Psoas muscle (tissue), 8 donors: ENCODE data around the gene STAG3. TPM values are rescaled to one million over a fixed set of nuclear protein-coding genes. Genes with fewer than 3 reads are reported as not detected.
"Not testable (repeated sequence)": the region's sequence is repeated elsewhere in the genome, so short reads cannot be mapped to it uniquely, and the experiment has no call there.

Source experiments
- ATAC-seq, 4 donors: fragments of 200-7000 bp; cut with Tn5 transposase; one replicate each; pipeline ENCODE4 v1.9.1; 2020; ENCODE audit warnings: moderate library complexity in 3 of 4, mild to moderate bottlenecking in 2 of 4
- DNase-seq, 2 donors: peaks; one replicate each; pipeline ENCODE4 v3.0.0-alpha.2; 2020
- H3K27ac ChIP-seq: fragments of 200-600 bp; one replicate; pipeline ENCODE4 v1.8.0; 2022
- H3K27me3 ChIP-seq, 3 donors: fragments of 200-600 bp in 1 of 3; one replicate each; pipeline versions ENCODE4 v1.6.1 to v1.8.0; 2013 to 2022; ENCODE audit warnings: low read length in 2 of 3, mild to moderate bottlenecking in 2 of 3, moderate library complexity in 1 of 3; ENCODE audit not compliant: insufficient read depth in 3 of 3
- H3K36me3 ChIP-seq, 2 donors: fragments of 200-600 bp in 1 of 2; one replicate each; pipeline versions ENCODE4 v1.6.1 to v1.8.0; 2013 to 2022; ENCODE audit warnings: low read depth in 1 of 2, mild to moderate bottlenecking in 1 of 2, moderate library complexity in 1 of 2; ENCODE audit not compliant: insufficient read depth in 1 of 2
- H3K4me1 ChIP-seq: fragments of 200-600 bp; one replicate; pipeline ENCODE4 v1.8.0; 2022
- H3K4me3 ChIP-seq: fragments of 200-600 bp; one replicate; pipeline ENCODE4 v1.8.0; 2022; ENCODE audit warnings: mild to moderate bottlenecking
- H3K9me3 ChIP-seq: fragments of 200-600 bp; one replicate; pipeline ENCODE4 v1.8.0; 2022
- WGBS, 3 donors: extraction: QIAGEN DNeasy Blood & Tissue Kit; methylation state at CpG; one replicate each; pipeline versions ENCODE4 v1.1.6 to v1.1.7; 2013; 5-methylcytosine and 5-hydroxymethylcytosine counted together
- intact Hi-C, 2 donors: fragments of 100-400 bp; cut with DNase I; formaldehyde crosslinking; loops; one replicate each; pipeline versions ENCODE4 v1.11.0 to v1.14.2; 2022
- polyA plus RNA-seq, 3 donors: library from polyadenylated mRNA; stranded (reverse); fragments of 200-250 nt; gene quantifications; one replicate each; pipeline ENCODE4 v1.2.3, GENCODE V29; 2013
- total RNA-seq, 4 donors: library from RNA; stranded (reverse); fragmentation: NEBNext Ultra II Directional in 2 of 4; extraction: Animal tissue kit (Norgen Biotek cat#: 25700) in 2 of 4; gene quantifications; one replicate each; pipeline versions ENCODE4 v1.2.1 to v1.2.4, GENCODE V29; 2021 to 2023
- TF ChIP-seq, protein P1 (sequence below): fragments of 200-600 bp; IDR thresholded peaks from one replicate; pipeline ENCODE4 v1.8.0; 2022; ENCODE audit warnings: antibody characterized with exemption
- donor health status: healthy with polysubstance abuse.
- donor health status: DM: no; HTN: no; CAD: no; lungs with moderate emphysema.
- donor health status: Bipolar disorder and iron deficiency.
- donor health status: healthy.
- donor health status: DM: yes; HTN: yes; CAD: no.
- donor health status: DM: no; HTN: no; CAD: no.
- donor health status: DM: no; HTN: no; CAD: no.
- donor health status: DM: yes; HTN: yes; CAD: no.

The STAG3 gene
- total and polyA plus RNA-seq, 7 donors: 0.18 to 0.86 (median 0.50) TPM

GRCh38 chr7:100142461-100142860 is 35.3 kb upstream of the STAG3 start:
- DNase-seq: no peak
- H3K36me3 ChIP-seq: no peaks in the 10 kb centered on the region
- no peak overlapping the region for H3K27ac ChIP-seq
- H3K4me3 ChIP-seq: no peak overlapping the region
- no peak for ATAC-seq
- no peaks in the 10 kb centered on the region for H3K9me3 ChIP-seq
- no peaks in the 10 kb centered on the region for H3K27me3 ChIP-seq
- TF ChIP-seq, protein P1, sequence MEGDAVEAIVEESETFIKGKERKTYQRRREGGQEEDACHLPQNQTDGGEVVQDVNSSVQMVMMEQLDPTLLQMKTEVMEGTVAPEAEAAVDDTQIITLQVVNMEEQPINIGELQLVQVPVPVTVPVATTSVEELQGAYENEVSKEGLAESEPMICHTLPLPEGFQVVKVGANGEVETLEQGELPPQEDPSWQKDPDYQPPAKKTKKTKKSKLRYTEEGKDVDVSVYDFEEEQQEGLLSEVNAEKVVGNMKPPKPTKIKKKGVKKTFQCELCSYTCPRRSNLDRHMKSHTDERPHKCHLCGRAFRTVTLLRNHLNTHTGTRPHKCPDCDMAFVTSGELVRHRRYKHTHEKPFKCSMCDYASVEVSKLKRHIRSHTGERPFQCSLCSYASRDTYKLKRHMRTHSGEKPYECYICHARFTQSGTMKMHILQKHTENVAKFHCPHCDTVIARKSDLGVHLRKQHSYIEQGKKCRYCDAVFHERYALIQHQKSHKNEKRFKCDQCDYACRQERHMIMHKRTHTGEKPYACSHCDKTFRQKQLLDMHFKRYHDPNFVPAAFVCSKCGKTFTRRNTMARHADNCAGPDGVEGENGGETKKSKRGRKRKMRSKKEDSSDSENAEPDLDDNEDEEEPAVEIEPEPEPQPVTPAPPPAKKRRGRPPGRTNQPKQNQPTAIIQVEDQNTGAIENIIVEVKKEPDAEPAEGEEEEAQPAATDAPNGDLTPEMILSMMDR: no peak
- intact Hi-C loops: no loop called here
- no peaks in the 10 kb centered on the region for H3K4me1 ChIP-seq
- WGBS, 3 donors: 92 to 98% (median 96%) methylated on average over 3 of the region's 3 CpGs

- ATAC-seq, H3K27ac ChIP-seq, H3K27me3 ChIP-seq, intact Hi-C loops, DNase-seq, H3K36me3 ChIP-seq, H3K4me3 ChIP-seq, H3K9me3 ChIP-seq: not testable (repeated sequence)
- WGBS, 3 donors: 92 to 97% (median 92%) methylated on average over 4 of the region's 4 CpGs
- peaks cover 15% of the 10 kb centered on the region for H3K4me1 ChIP-seq
These were observed 31.4 kb upstream of the STAG3 start for GRCh38 chr7:100146350-100146749.

DNA sequence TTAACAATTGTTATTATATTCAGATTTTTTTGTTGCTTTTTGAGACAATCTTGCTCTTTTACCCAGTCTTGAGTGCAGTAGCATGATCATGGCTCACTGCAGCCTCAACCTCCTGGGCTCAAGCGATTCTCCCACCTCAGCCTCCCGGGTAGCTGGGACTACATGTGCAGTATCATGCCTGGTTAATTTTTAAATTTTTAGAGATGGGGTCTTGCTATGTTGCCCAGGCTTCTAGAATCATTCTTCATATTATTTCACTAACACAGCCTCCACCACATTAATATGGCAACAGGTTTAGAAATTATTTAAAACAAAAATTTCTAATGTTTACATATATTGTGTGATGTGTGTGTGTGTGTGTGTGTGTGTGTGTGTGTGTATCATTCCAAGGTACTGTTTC is 30.4 kb upstream of the STAG3 start:
- Histone ChIP-seq H3K4me1 (peaks cover 15% of the 10 kb centered on the region), H3K36me3 (peaks cover 0 to 8% of the 10 kb centered on the region in 2 donors), H3K27me3 (no peaks in the 10 kb centered on the region), H3K27ac (no peak overlapping the region), H3K9me3 (no peaks in the 10 kb centered on the region), H3K4me3 (no peak overlapping the region)
- TF ChIP-seq, protein P1: no peak
- no peak for ATAC-seq
- 91 to 97% (median 97%) methylated on average over 2 of the region's 2 CpGs for WGBS, 3 donors
- intact Hi-C loops: no loop called here
- DNase-seq: no peak

DNA sequence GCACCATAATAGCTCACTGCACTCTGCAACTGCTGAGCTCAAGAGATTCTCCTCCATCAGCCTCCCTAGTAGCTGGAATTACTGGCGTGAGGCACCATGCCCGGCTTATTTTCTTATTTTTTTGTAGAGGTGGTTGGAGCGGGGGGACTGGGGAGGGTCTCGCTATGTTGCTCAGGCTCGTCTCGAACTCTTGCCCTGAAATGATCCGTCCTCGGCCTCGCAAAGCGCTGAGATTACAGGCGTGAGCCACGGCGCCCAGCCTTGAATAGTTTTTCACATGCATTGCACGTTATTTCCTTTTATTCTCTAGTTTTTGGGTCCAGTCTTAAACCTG is 29.5 kb upstream of the STAG3 start:
- TF ChIP-seq, protein P1: no peak
- Histone ChIP-seq H3K4me3 (peak overlapping the region; percentile 73), H3K36me3 (peaks cover 1 to 16% of the 10 kb centered on the region in 2 donors), H3K4me1 (peaks cover 15% of the 10 kb centered on the region), H3K27me3 (no peaks in the 10 kb centered on the region), H3K9me3 (no peaks in the 10 kb centered on the region), H3K27ac (peak overlapping the region; percentile 84)
- DNase-seq: no peak
- WGBS, 3 donors: 6 to 14% (median 9%) methylated on average over 14 of the region's 14 CpGs
- intact Hi-C loops: no loop called here
- no peak for ATAC-seq

DNA sequence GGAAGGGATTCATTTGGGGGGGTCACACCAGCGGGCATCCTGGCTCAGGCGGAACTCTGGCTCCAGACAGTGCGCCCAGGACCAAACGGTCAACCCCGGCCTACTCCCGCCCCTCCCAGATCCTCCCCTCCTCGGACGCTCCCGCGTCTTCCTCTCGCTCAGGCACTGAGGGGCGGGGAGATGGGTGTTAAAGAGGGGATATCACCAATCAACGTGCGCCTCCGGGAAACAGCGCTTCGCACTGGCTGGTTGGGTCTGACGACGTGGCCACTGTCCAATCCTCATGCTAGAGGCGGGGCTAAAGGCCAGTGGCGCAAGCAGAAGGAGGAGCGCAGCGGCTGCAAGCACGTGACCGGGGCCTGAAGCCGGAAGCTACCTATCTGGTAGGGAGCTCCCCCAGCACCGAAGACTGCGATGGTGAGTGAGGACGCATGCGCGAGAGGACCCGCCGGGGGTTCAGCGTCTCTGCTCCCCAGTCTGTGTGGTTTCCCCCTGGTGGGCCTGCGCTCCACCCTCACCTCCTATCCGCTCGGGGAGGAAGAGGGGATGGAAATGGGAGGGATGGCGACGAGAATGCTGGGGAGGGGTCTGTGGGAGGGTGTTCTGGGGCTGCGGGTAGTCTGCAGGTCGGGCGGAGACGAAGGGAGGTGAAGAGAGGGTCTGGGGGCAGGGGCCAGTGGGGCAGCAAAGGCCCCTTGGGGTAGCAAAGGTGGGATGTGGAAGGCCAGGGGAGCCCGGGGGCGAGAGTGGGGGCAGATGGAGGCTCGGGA is 29.0 kb upstream of the STAG3 start, which contains the start of gene LAMTOR4:
TSS of gene LAMTOR4 (plus strand) at position 360 of the 770 bp plus-strand sequence. CDS start at position 415, 55 bp downstream.
- peak; percentile 98 to 99 (median 99) for ATAC-seq
- intact Hi-C loops: no loop called here
- Histone ChIP-seq H3K27me3 (no peaks in the 10 kb centered on the region), H3K27ac (peak within 1 kb of the TSS; percentile 84), H3K36me3 (peaks cover 4 to 22% of the 10 kb centered on the region in 2 donors), H3K4me3 (peak within 1 kb of the TSS; percentile 73), H3K9me3 (no peaks in the 10 kb centered on the region), H3K4me1 (peaks cover 15% of the 10 kb centered on the region)
- WGBS, 3 donors: 0 to 1% (median 0%) methylated on average over 42 to 46 of the region's 46 CpGs
- TF ChIP-seq, protein P1: peak; percentile 6
- DNase-seq: peak; percentile 98 to 99
